AG10803 (cell line): ENCODE results near the gene HOXD10.
A peak's percentile ranks its signal among the peaks of the same experiment; 100 is the strongest.

ENCODE experiments used
- DNase-seq: peaks from one replicate; pipeline ENCODE4 v3.0.0; 2010; ENCODE audit warnings: low read depth
- H3K4me3 ChIP-seq: 2 replicates; pipeline ENCODE4 v1.5.1; 2011; ENCODE audit warnings: mild to moderate bottlenecking, low read length, control low read depth
- CTCF ChIP-seq: conservative IDR thresholded peaks from 2 replicates; pipeline ENCODE4 v1.5.1; 2011; ENCODE audit warnings: mild to moderate bottlenecking, low read length, control low read depth, inconsistent platforms

HOXD10 gene

GRCh38 chr2:176128172-176128981 is 11.8 kb downstream of the HOXD10 start:
- TF ChIP-seq CTCF, result no peak
- peak overlapping the region; percentile 59 for H3K4me3 ChIP-seq
- peak; percentile 49 for DNase-seq

GRCh38 chr2:176128982-176129796 is 12.6 kb downstream of the HOXD10 start, which contains the start of gene HOXD8:
HOXD8 (plus strand) TSS chr2:176129705; CDS start chr2:176130367, 662 bp downstream.
- H3K4me3 ChIP-seq, result peak within 1 kb of the TSS; percentile 59
- TF ChIP-seq CTCF, result no peak
- DNase-seq, result peak; percentile 96

DNA sequence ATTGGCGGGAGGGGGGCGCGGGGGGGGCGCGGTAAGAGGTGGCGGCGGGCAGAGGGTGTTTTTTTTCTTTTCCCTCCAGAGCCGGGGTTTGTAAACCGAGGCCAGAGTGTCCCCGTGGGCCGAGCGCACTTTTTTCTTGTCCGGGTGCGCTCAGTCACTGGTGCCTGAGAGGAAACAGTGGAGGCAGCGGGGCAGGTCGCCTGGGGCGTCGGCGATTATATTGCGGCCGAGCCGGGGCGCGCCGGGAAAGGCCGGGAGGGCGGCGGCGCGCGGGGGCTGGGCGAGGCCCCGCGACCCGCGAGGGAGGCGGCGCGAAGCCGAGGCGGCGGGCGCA is 13.2 kb downstream of the HOXD10 start:
- H3K4me3 ChIP-seq, result peak overlapping the region; percentile 59
- no peak for DNase-seq

DNA sequence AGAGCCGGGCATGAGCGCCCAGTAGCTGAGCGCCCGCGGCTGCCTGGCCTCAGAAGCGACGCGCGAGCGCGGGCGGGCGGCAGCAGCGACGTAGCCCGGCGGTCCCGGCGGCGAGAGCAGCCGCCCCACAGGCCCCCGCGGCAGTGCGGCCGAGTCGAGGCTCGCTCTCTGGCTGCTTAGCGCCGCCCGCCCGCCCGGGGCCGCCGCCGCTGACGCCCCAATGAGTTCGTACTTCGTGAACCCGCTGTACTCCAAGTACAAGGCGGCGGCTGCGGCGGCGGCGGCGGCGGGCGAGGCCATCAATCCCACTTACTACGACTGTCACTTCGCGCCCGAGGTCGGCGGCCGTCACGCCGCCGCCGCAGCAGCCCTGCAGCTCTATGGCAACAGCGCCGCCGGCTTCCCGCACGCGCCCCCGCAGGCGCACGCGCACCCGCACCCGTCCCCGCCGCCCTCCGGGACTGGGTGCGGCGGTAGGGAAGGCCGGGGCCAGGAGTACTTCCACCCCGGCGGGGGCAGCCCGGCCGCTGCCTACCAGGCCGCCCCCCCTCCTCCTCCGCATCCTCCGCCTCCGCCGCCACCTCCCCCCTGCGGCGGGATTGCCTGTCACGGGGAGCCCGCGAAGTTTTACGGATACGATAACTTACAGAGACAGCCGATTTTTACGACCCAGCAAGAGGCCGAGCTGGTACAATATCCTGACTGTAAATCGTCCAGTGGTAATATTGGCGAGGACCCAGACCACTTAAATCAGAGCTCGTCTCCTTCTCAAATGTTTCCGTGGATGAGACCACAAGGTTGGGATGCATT is 13.8 kb downstream of the HOXD10 start:
- no peak for TF ChIP-seq CTCF
- peak; percentile 91 for DNase-seq
- peak overlapping the region; percentile 59 for H3K4me3 ChIP-seq

More for the DNA sequence above, 13.2 kb downstream of the HOXD10 start:
- TF ChIP-seq CTCF, result no peak

- H3K4me3 ChIP-seq, result peak overlapping the region; percentile 59
- DNase-seq, result no peak
- no peak for TF ChIP-seq CTCF
Observed at GRCh38 chr2:176130957-176131847, 14.6 kb downstream of the HOXD10 start.

GRCh38 chr2:176131848-176132158 is 15.2 kb downstream of the HOXD10 start:
- peak overlapping the region; percentile 59 for H3K4me3 ChIP-seq
- no peak for DNase-seq
- no peak for TF ChIP-seq CTCF
